Calu3 (cell line): ENCODE measurements around the gene PSMD1. TPM values are rescaled to one million over a fixed set of nuclear protein-coding genes. Genes with fewer than 3 reads are reported as not detected.

Experiments used
- BruUV-seq: library from RNA; stranded (reverse); fragments of 400-500 nt; replicated peaks from 2 replicates; lab custom pipeline; 2021; lab: Mats Ljungman, UMichigan
- CTCF ChIA-PET: fragments of 300-600 bp; sonication (Branson Sonifier 250); formaldehyde crosslinking; loops from one replicate; lab custom pipeline; 2022; ENCODE audit warnings: antibody characterized with exemption; lab: Charles Lee
- DNase-seq: peaks from one replicate; pipeline ENCODE4 v3.0.0; 2022
- H3K27ac Mint-ChIP-seq: one replicate; pipeline ENCODE4 v1.8.0; 2022; ENCODE audit warnings: mixed read lengths; ENCODE audit not compliant: unreplicated experiment
- H3K27me3 Mint-ChIP-seq: one replicate; pipeline ENCODE4 v1.8.0; 2022; ENCODE audit warnings: mixed read lengths; ENCODE audit not compliant: unreplicated experiment
- H3K36me3 Mint-ChIP-seq: one replicate; pipeline ENCODE4 v1.8.0; 2022; ENCODE audit warnings: mild to moderate bottlenecking, moderate library complexity, mixed read lengths; ENCODE audit not compliant: insufficient read depth, unreplicated experiment
- H3K4me1 Mint-ChIP-seq: one replicate; pipeline ENCODE4 v1.8.0; 2022; ENCODE audit warnings: mild to moderate bottlenecking, low read depth, mixed read lengths; ENCODE audit not compliant: unreplicated experiment
- H3K4me3 Mint-ChIP-seq: one replicate; pipeline ENCODE4 v1.8.0; 2022; ENCODE audit warnings: mild to moderate bottlenecking, low read depth, moderate library complexity, mixed read lengths; ENCODE audit not compliant: unreplicated experiment
- H3K9me3 Mint-ChIP-seq: one replicate; pipeline ENCODE4 v1.8.0; 2022; ENCODE audit warnings: low read depth, mixed read lengths; ENCODE audit not compliant: unreplicated experiment
- CTCF ChIP-seq: fragments of 200-600 bp; IDR thresholded peaks from one replicate; pipeline ENCODE4 v1.8.0; 2022; ENCODE audit warnings: antibody characterized with exemption; ENCODE audit not compliant: unreplicated experiment
- intact Hi-C: fragments of 100-400 bp; cut with micrococcal nuclease; formaldehyde crosslinking; loops from one replicate; pipeline ENCODE4 v1.10.0; 2022; ENCODE audit not compliant: unreplicated experiment
- total RNA-seq: library from RNA; stranded (reverse); gene quantifications from 2 replicates; pipeline ENCODE4 v1.2.3, GENCODE V29; 2022

The PSMD1 gene
- total RNA-seq, 1 experiment from 2014 or later: 135 TPM

- Mint-ChIP-seq H3K9me3 (no peaks in the 10 kb centered on the region), H3K36me3 (peaks cover 21% of the 10 kb centered on the region), H3K4me1 (no peaks in the 10 kb centered on the region), H3K27me3 (no peaks in the 10 kb centered on the region), H3K27ac (no peak overlapping the region), H3K4me3 (no peak overlapping the region)
- no TSS peak for BruUV-seq
- no peak for DNase-seq
- intact Hi-C loops: no loop called here
- CTCF ChIA-PET: interaction anchor here (0.6 kb wide), 1 partner anchor 307 kb away, joined by 16 read pairs; no protein-coding TSS in a partner anchor
- no peak for TF ChIP-seq CTCF
Measured at GRCh38 chr2:231144896-231145295, 88.2 kb downstream of the PSMD1 start.

- intact Hi-C loops: no loop called here
- DNase-seq: no peak
- CTCF ChIA-PET: no interaction called here
- no peak overlapping the region for H3K4me3 Mint-ChIP-seq
- H3K27ac Mint-ChIP-seq: no peak overlapping the region
- no peaks in the 10 kb centered on the region for H3K4me1 Mint-ChIP-seq
- no peak for TF ChIP-seq CTCF
- BruUV-seq: no TSS peak
- H3K36me3 Mint-ChIP-seq: peaks cover 27% of the 10 kb centered on the region
- H3K9me3 Mint-ChIP-seq: no peaks in the 10 kb centered on the region
- no peaks in the 10 kb centered on the region for H3K27me3 Mint-ChIP-seq
Measured at GRCh38 chr2:231146665-231147064, 90.0 kb downstream of the PSMD1 start.

- BruUV-seq: no TSS peak
- TF ChIP-seq CTCF: no peak
- no peak for DNase-seq
- H3K36me3 Mint-ChIP-seq: peaks cover 20% of the 10 kb centered on the region
- H3K27ac Mint-ChIP-seq: no peak overlapping the region
- no peaks in the 10 kb centered on the region for H3K4me1 Mint-ChIP-seq
- H3K9me3 Mint-ChIP-seq: no peaks in the 10 kb centered on the region
- intact Hi-C loops: no loop called here
- CTCF ChIA-PET: no interaction called here
- H3K27me3 Mint-ChIP-seq: no peaks in the 10 kb centered on the region
- H3K4me3 Mint-ChIP-seq: no peak overlapping the region
Measured at GRCh38 chr2:231152800-231153557, 96.3 kb downstream of the PSMD1 start.

- CTCF ChIA-PET: no interaction called here
- no peak overlapping the region for H3K4me3 Mint-ChIP-seq
- peaks cover 21% of the 10 kb centered on the region for H3K36me3 Mint-ChIP-seq
- peaks cover 26% of the 10 kb centered on the region for H3K4me1 Mint-ChIP-seq
- no peaks in the 10 kb centered on the region for H3K27me3 Mint-ChIP-seq
- BruUV-seq: no TSS peak
- no peaks in the 10 kb centered on the region for H3K9me3 Mint-ChIP-seq
- DNase-seq: no peak
- H3K27ac Mint-ChIP-seq: no peak overlapping the region
- intact Hi-C loops: no loop called here
- TF ChIP-seq CTCF: no peak
Measured at GRCh38 chr2:231159306-231159705, 102.6 kb downstream of the PSMD1 start.
